NCI-H82 treated with DMSO at 0.1 percent for 48 hours (cell line): ENCODE data around the gene MBTPS1.

ENCODE experiments used
- DNase-seq: peaks from one replicate; lab custom pipeline; 2025; ENCODE audit not compliant: unreplicated experiment; lab: John Stamatoyannopoulos, UW

The MBTPS1 gene

GRCh38 chr16:84040226-84040822 lies 76.4 kb downstream of the MBTPS1 start:
- no peak for DNase-seq

GRCh38 chr16:84039696-84040095 lies 77.0 kb downstream of the MBTPS1 start:
- DNase-seq, result no peak

GRCh38 chr16:84038469-84038868 lies 78.3 kb downstream of the MBTPS1 start:
- no peak for DNase-seq

- no peak for DNase-seq
Observed at GRCh38 chr16:84036982-84037425, 79.7 kb downstream of the MBTPS1 start.

GRCh38 chr16:84036131-84036530 lies 80.6 kb downstream of the MBTPS1 start:
- DNase-seq, result no peak

GRCh38 chr16:84034516-84034915 lies 82.2 kb downstream of the MBTPS1 start:
- DNase-seq, result no peak

GRCh38 chr16:84033251-84034195 lies 83.2 kb downstream of the MBTPS1 start:
- no peak for DNase-seq

GRCh38 chr16:84032458-84033178 lies 84.1 kb downstream of the MBTPS1 start:
- DNase-seq, result no peak

- no peak for DNase-seq
Observed at GRCh38 chr16:84031556-84031955, 85.2 kb downstream of the MBTPS1 start.

GRCh38 chr16:84029297-84030047 lies 87.3 kb downstream of the MBTPS1 start:
- DNase-seq, result no peak

- no peak for DNase-seq
Observed at GRCh38 chr16:84027625-84028024, 89.1 kb downstream of the MBTPS1 start.

GRCh38 chr16:84026606-84027005 lies 90.1 kb downstream of the MBTPS1 start:
- DNase-seq, result no peak

GRCh38 chr16:84024854-84025253 lies 91.9 kb downstream of the MBTPS1 start:
- DNase-seq, result no peak

GRCh38 chr16:84022644-84023043 lies 94.1 kb downstream of the MBTPS1 start:
- DNase-seq, result no peak

- no peak for DNase-seq
Observed at GRCh38 chr16:84021488-84021887, 95.3 kb downstream of the MBTPS1 start.

GRCh38 chr16:84020353-84020752 lies 96.4 kb downstream of the MBTPS1 start:
- DNase-seq, result no peak

- no peak for DNase-seq
Observed at GRCh38 chr16:84018710-84019109, 98.0 kb downstream of the MBTPS1 start.

GRCh38 chr16:84016477-84016876 lies 100.3 kb downstream of the MBTPS1 start:
- no peak for DNase-seq

- no peak for DNase-seq
Observed at GRCh38 chr16:84015399-84015798, 101.3 kb downstream of the MBTPS1 start.

- DNase-seq, result no peak
Observed at GRCh38 chr16:84014570-84015327, 102.0 kb downstream of the MBTPS1 start.
